HG03378 (cell line): Measurements from ENCODE around the gene TBC1D9B.
A peak's percentile ranks its signal among the peaks of the same experiment; 100 is the strongest.

Experiments used
- ATAC-seq: cut with Tn5 transposase; IDR thresholded peaks from one replicate; pipeline ENCODE4 v1.9.1; 2021; ENCODE audit warnings: mild to moderate bottlenecking, moderate library complexity; ENCODE audit not compliant: unreplicated experiment

TBC1D9B gene

GRCh38 chr5:179870952-179871351 lies 36.7 kb downstream of the TBC1D9B start:
- ATAC-seq: no peak

GRCh38 chr5:179870403-179870903 lies 37.2 kb downstream of the TBC1D9B start:
- ATAC-seq: no peak

GRCh38 chr5:179869641-179870402 lies 37.9 kb downstream of the TBC1D9B start:
- no peak for ATAC-seq

- no peak for ATAC-seq
Observed at GRCh38 chr5:179869101-179869500, 38.6 kb downstream of the TBC1D9B start.

- ATAC-seq: no peak
Observed at GRCh38 chr5:179868541-179868940, 39.2 kb downstream of the TBC1D9B start.

- ATAC-seq: no peak
Observed at GRCh38 chr5:179867476-179867875, 40.2 kb downstream of the TBC1D9B start.

GRCh38 chr5:179867079-179867465 lies 40.6 kb downstream of the TBC1D9B start:
- ATAC-seq: no peak

- ATAC-seq: no peak
Observed at GRCh38 chr5:179866241-179867078, 41.2 kb downstream of the TBC1D9B start.

GRCh38 chr5:179865491-179866240 lies 42.0 kb downstream of the TBC1D9B start:
- ATAC-seq: no peak

- ATAC-seq: no peak
Observed at GRCh38 chr5:179864686-179865085, 43.0 kb downstream of the TBC1D9B start.

GRCh38 chr5:179863449-179864085 lies 44.1 kb downstream of the TBC1D9B start:
- ATAC-seq: no peak

- no peak for ATAC-seq
Observed at GRCh38 chr5:179862891-179863290, 44.8 kb downstream of the TBC1D9B start.

- no peak for ATAC-seq
Observed at GRCh38 chr5:179862296-179862695, 45.4 kb downstream of the TBC1D9B start.

GRCh38 chr5:179860301-179860700 lies 47.4 kb downstream of the TBC1D9B start:
- no peak for ATAC-seq

GRCh38 chr5:179858586-179859427 lies 48.9 kb downstream of the TBC1D9B start, which contains the start of gene MRNIP:
TSS of gene MRNIP (minus strand) at chr5:179858817. CDS start at chr5:179858796, 21 bp downstream.
- peak; percentile 83 for ATAC-seq

GRCh38 chr5:179858241-179858585 lies 49.5 kb downstream of the TBC1D9B start:
- no peak for ATAC-seq

GRCh38 chr5:179854356-179854755 lies 53.3 kb downstream of the TBC1D9B start:
- ATAC-seq: no peak

- peak; percentile 81 for ATAC-seq
Observed at GRCh38 chr5:179852993-179853547, 54.6 kb downstream of the TBC1D9B start.

GRCh38 chr5:179841621-179842020 lies 66.1 kb downstream of the TBC1D9B start:
- no peak for ATAC-seq
